ENCODE measurements around the gene IDI1. TPM values are rescaled to one million over a fixed set of nuclear protein-coding genes. Genes with fewer than 3 reads are reported as not detected.

The IDI1 gene
- total RNA-seq, 1 experiment from 2014 or later: 44.7 TPM

DNA sequence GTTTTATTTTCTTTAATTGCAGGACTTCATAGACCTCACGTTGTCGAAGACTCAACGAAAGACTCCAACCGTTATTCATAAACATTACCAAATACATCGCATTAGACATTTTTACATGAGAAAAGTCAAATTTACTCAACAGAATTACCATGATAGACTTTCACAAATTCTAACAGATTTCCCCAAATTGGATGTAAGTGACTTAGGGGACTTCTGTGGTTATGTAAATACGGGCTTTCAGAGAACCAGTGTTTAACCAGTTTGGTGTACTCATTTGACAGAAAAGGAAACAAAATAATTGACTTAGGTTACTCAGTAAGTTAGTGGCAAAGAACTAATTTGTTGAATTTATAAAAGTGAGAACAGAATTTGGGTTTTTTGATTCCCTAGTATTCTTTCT lies 56.5 kb downstream of the IDI1 start:
- Histone ChIP-seq H3K9ac (ENCODE audit: extremely low read depth, insufficient read length, low read length) (no peak overlapping the region), H3K79me1 (ENCODE audit: insufficient read depth, low read depth, low read length, poor library complexity, severe bottlenecking) (peaks cover 20% of the 10 kb centered on the region), H3K23ac (ENCODE audit: insufficient read length, low read depth, low read length) (no peak overlapping the region), H2BK12ac (ENCODE audit: insufficient read length, low read depth, low read length) (no peak overlapping the region), H3K27me3 (ENCODE audit: insufficient read depth, low read length) (no peaks in the 10 kb centered on the region), H2BK120ac (ENCODE audit: low read depth, low read length, poor library complexity, severe bottlenecking) (no peak overlapping the region), H4K8ac (replicated peaks; ENCODE audit: insufficient read length, low read depth, low read length) (no peak overlapping the region), H3K79me2 (ENCODE audit: insufficient read depth, low read length) (peaks cover 30% of the 10 kb centered on the region; the same call in 1 of the 2 replicates), H2AFZ (ENCODE audit: low read length) (no peak overlapping the region), H2AK5ac (ENCODE audit: insufficient read length, low read length) (no peak overlapping the region), H3K4ac (ENCODE audit: low read depth, low read length) (no peak overlapping the region), H4K91ac (ENCODE audit: insufficient read length, low read depth, low read length) (no peak overlapping the region), H3K56ac (ENCODE audit: insufficient read length, low read depth, low read length) (no peak overlapping the region), H4K20me1 (ENCODE audit: control insufficient read depth, insufficient read depth, insufficient read length) (peaks cover 2% of the 10 kb centered on the region), H3K18ac (ENCODE audit: insufficient read length, low read depth, low read length) (no peak overlapping the region), H2BK5ac (ENCODE audit: insufficient read length, low read length) (no peak overlapping the region), H3K4me2 (ENCODE audit: insufficient read depth, insufficient read length, low read length) (no peak overlapping the region), H3K9me3 (ENCODE audit: control insufficient read depth, low read depth, low read length) (no peaks in the 10 kb centered on the region), H3T11ph (ENCODE audit: low read length) (no peak overlapping the region), H3K14ac (ENCODE audit: insufficient read depth, low read length) (no peak overlapping the region), H3K4me1 (ENCODE audit: insufficient read depth, low read length) (no peaks in the 10 kb centered on the region; the same call in 1 of the 2 replicates), H2BK20ac (ENCODE audit: low read depth, low read length, poor library complexity, severe bottlenecking) (no peak overlapping the region), H3K27ac (ENCODE audit: insufficient read length, low read depth, low read length) (no peak overlapping the region), H3K23me2 (ENCODE audit: insufficient read length, low read depth, low read length, poor library complexity, severe bottlenecking) (peaks cover 9% of the 10 kb centered on the region), H4K5ac (ENCODE audit: insufficient read length, low read depth, low read length) (no peak overlapping the region), H2BK15ac (ENCODE audit: low read depth, low read length) (no peak overlapping the region)
- Mint-ChIP-seq H3K27me3 (ENCODE audit: low read depth) (no peaks in the 10 kb centered on the region), H3K9me3 (no peaks in the 10 kb centered on the region), H3K36me3 (ENCODE audit: insufficient read depth in 1 of 3, low read depth in 3 of 3) (peaks cover 63 to 78% (median 73%) of the 10 kb centered on the region in 3 experiments), H3K4me1 (peaks cover 8 to 14% of the 10 kb centered on the region in 2 experiments), H3K27ac (no peak overlapping the region), H3K4me3 (no peak overlapping the region)
- no peak for DNase-seq
- WGBS (ENCODE audit: extremely low coverage, insufficient read length, low lambda C conversion rate): 100% methylated on average over 1 of the region's 6 CpGs
- TF ChIP-seq, protein P1, sequence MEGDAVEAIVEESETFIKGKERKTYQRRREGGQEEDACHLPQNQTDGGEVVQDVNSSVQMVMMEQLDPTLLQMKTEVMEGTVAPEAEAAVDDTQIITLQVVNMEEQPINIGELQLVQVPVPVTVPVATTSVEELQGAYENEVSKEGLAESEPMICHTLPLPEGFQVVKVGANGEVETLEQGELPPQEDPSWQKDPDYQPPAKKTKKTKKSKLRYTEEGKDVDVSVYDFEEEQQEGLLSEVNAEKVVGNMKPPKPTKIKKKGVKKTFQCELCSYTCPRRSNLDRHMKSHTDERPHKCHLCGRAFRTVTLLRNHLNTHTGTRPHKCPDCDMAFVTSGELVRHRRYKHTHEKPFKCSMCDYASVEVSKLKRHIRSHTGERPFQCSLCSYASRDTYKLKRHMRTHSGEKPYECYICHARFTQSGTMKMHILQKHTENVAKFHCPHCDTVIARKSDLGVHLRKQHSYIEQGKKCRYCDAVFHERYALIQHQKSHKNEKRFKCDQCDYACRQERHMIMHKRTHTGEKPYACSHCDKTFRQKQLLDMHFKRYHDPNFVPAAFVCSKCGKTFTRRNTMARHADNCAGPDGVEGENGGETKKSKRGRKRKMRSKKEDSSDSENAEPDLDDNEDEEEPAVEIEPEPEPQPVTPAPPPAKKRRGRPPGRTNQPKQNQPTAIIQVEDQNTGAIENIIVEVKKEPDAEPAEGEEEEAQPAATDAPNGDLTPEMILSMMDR (conservative IDR thresholded peaks at IDR 0.05): no peak

Data from H9 (cell line).